B cell (primary cell): ENCODE data around the gene OR52N4.

Experiments used
- CTCF ChIP-seq: fragments of 200-600 bp; IDR thresholded peaks from one replicate; pipeline ENCODE4 v1.8.0; 2022; ENCODE audit warnings: antibody characterized with exemption, mild to moderate bottlenecking
- EZH2 ChIP-seq: IDR thresholded peaks from 2 replicates; pipeline ENCODE4 v1.6.1; 2012; ENCODE audit warnings: borderline replicate concordance, low read depth, mild to moderate bottlenecking, moderate library complexity, low read length; ENCODE audit not compliant: insufficient read depth, poor library complexity, severe bottlenecking

- TF ChIP-seq EZH2, result no peak
- peak; percentile 73 for TF ChIP-seq CTCF
Measured at GRCh38 chr11:5712507-5712906, 41.5 kb upstream of the OR52N4 start.
